Keratinocyte (primary cell): ENCODE results near the gene ITPR2. TPM values are rescaled to one million over a fixed set of nuclear protein-coding genes. Genes with fewer than 3 reads are reported as not detected.
A peak's percentile ranks its signal among the peaks of the same experiment; 100 is the strongest.
"Not testable (repeated sequence)": the region's sequence is repeated elsewhere in the genome, so short reads cannot be mapped to it uniquely, and the experiment has no call there.

ENCODE experiments used
- DNase-seq: peaks from one replicate; pipeline ENCODE4 v3.0.0-alpha.2; 2011; ENCODE audit warnings: low read depth, missing footprints, low spot score
- FAIRE-seq: peaks from 2 replicates; lab custom pipeline; 2011; peaks lifted over from hg19 to GRCh38; lab: Jason Lieb, UNC
- H2AFZ ChIP-seq: 2 replicates; pipeline ENCODE4 v1.6.0; 2012; ENCODE audit warnings: low read length, control low read depth, inconsistent platforms; ENCODE audit not compliant: control insufficient read depth
- H3K27ac ChIP-seq: 2 replicates; pipeline ENCODE4 v1.5.1; 2011; ENCODE audit warnings: low read length; ENCODE audit not compliant: control insufficient read depth, insufficient read depth
- H3K27me3 ChIP-seq: 3 replicates; pipeline ENCODE4 v1.6.0; 2011; ENCODE audit warnings: low read length; ENCODE audit not compliant: control insufficient read depth, insufficient read depth; ENCODE audit errors: extremely low read depth
- H3K36me3 ChIP-seq, 2 experiments: 2 replicates in 1 of 2; 3 replicates in 1 of 2; pipeline ENCODE4 v1.5.1; 2011; ENCODE audit warnings: low read length in 2 of 2, mild to moderate bottlenecking in 1 of 2; ENCODE audit not compliant: control insufficient read depth in 2 of 2, insufficient read depth in 2 of 2; ENCODE audit errors: extremely low read depth in 1 of 2
- H3K4me1 ChIP-seq: 3 replicates; pipeline ENCODE4 v1.5.1; 2011; ENCODE audit warnings: low read length; ENCODE audit not compliant: control insufficient read depth, insufficient read depth; ENCODE audit errors: extremely low read depth
- H3K4me2 ChIP-seq: 3 replicates; pipeline ENCODE4 v1.6.0; 2011; ENCODE audit warnings: low read depth, low read length; ENCODE audit not compliant: control insufficient read depth, insufficient read depth; ENCODE audit errors: extremely low read depth
- H3K4me3 ChIP-seq, 3 experiments: fragments of 200-600 bp in 1 of 3; sonication (generic) in 1 of 3; 2 replicates in 2 of 3; 3 replicates in 1 of 3; pipeline ENCODE4 v1.5.1; 2011 to 2016; ENCODE audit warnings: low read length in 3 of 3, mild to moderate bottlenecking in 3 of 3, control low read depth in 2 of 3, inconsistent platforms in 1 of 3, low read depth in 1 of 3, mixed read lengths in 1 of 3, mixed run types in 1 of 3, moderate library complexity in 1 of 3; ENCODE audit not compliant: control insufficient read depth in 2 of 3, insufficient read depth in 2 of 3; ENCODE audit errors: extremely low read depth in 1 of 3
- H3K79me2 ChIP-seq: 2 replicates; pipeline ENCODE4 v1.6.0; 2012; ENCODE audit warnings: low read length; ENCODE audit not compliant: control insufficient read depth, insufficient read depth
- H3K9ac ChIP-seq: 3 replicates; pipeline ENCODE4 v1.6.0; 2011; ENCODE audit warnings: low read length; ENCODE audit not compliant: control insufficient read depth, insufficient read depth; ENCODE audit errors: extremely low read depth
- H3K9me1 ChIP-seq: 3 replicates; pipeline ENCODE4 v1.6.0; 2011; ENCODE audit warnings: low read length; ENCODE audit not compliant: control insufficient read depth, insufficient read depth; ENCODE audit errors: extremely low read depth
- H3K9me3 ChIP-seq: 2 replicates; pipeline ENCODE4 v1.5.1; 2012; ENCODE audit warnings: low read depth, low read length; ENCODE audit not compliant: control insufficient read depth
- H4K20me1 ChIP-seq: 3 replicates; pipeline ENCODE4 v1.6.0; 2011; ENCODE audit warnings: low read length; ENCODE audit not compliant: control insufficient read depth, insufficient read depth; ENCODE audit errors: extremely low read depth
- EZH2 ChIP-seq: IDR thresholded peaks from one replicate; pipeline ENCODE4 v1.6.1; 2012; ENCODE audit warnings: inconsistent platforms, mild to moderate bottlenecking, low read length, moderate library complexity
- dilution Hi-C: fragments of 300-500 bp; cut with MboI; formaldehyde crosslinking; loops from one replicate; pipeline ENCODE4 v1.7.0; 2020; ENCODE audit warnings: low sequenced_read_pairs; ENCODE audit not compliant: extremely low pct_ligation_motif_present
- polyA plus RNA-seq, 5 experiments: library from polyadenylated mRNA; depleted of rRNA in 3 of 5; stranded (reverse) in 3 of 5; stranded (forward) in 1 of 5; unstranded in 1 of 5; fragments of >200 nt; gene quantifications; 1 replicate in 1 of 5; 2 replicates in 3 of 5; 3 replicates in 1 of 5; pipeline versions ENCODE4 v1.2.1 to v1.2.3, GENCODE V29; 2011 to 2012; ENCODE audit warnings: missing spikeins in 2 of 5, low read depth in 1 of 5, low replicate concordance in 1 of 5
- TF ChIP-seq, protein P1 (sequence below), 3 experiments: IDR thresholded peaks in 1 of 3; conservative IDR thresholded peaks in 1 of 3; optimal IDR thresholded peaks in 1 of 3; 2 replicates in 2 of 3; 3 replicates in 1 of 3; pipeline versions ENCODE3 to v1.5.1; 2011; ENCODE audit warnings: low read length in 3 of 3, mild to moderate bottlenecking in 3 of 3, moderate library complexity in 2 of 3, control low read depth in 1 of 3, inconsistent platforms in 1 of 3; ENCODE audit not compliant: insufficient read depth in 2 of 3; ENCODE audit errors: extremely low read depth in 1 of 3

ITPR2 gene
- polyA plus RNA-seq, 1 donor (not counting 4 experiments of a cell fraction or from before 2014, with no cell fraction given), result 7.6 TPM

DNA sequence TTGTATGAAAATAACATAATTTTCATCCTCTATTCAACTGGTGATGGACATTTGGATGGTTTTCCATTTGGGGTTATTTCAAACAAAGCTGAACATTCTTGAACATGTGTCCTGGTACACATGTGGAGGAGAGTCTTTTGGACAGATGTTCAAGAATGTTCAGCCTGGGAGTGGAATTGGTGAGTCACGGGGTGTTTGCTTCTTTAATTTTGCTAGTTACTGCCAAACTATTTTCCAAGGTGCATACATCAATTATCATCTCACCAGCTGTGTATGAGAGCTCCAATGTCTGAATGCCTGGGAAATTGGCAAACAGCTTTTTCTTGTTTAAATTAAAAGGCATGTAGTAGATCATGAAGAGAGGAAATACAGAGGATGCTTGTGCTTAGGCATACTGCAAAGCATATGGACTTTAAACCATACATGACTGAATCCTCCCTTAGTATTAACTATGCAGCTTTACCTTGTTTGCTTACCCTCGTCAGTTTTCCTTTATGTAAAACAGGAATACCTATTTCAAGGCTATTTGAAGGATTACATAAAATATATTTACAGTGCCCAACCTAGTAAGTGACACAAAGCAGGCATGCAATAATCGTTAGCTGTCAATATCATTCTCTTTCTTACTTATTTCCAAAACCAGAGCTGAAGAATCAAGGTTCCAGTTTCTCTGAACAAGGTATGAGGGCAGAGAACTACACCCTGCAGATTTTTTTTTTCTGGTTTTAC, 152.1 kb downstream of the ITPR2 start:
- peaks cover 0 to 2% of the 10 kb centered on the region in 2 experiments for H3K36me3 ChIP-seq
- peak; percentile 52 for FAIRE-seq

DNA sequence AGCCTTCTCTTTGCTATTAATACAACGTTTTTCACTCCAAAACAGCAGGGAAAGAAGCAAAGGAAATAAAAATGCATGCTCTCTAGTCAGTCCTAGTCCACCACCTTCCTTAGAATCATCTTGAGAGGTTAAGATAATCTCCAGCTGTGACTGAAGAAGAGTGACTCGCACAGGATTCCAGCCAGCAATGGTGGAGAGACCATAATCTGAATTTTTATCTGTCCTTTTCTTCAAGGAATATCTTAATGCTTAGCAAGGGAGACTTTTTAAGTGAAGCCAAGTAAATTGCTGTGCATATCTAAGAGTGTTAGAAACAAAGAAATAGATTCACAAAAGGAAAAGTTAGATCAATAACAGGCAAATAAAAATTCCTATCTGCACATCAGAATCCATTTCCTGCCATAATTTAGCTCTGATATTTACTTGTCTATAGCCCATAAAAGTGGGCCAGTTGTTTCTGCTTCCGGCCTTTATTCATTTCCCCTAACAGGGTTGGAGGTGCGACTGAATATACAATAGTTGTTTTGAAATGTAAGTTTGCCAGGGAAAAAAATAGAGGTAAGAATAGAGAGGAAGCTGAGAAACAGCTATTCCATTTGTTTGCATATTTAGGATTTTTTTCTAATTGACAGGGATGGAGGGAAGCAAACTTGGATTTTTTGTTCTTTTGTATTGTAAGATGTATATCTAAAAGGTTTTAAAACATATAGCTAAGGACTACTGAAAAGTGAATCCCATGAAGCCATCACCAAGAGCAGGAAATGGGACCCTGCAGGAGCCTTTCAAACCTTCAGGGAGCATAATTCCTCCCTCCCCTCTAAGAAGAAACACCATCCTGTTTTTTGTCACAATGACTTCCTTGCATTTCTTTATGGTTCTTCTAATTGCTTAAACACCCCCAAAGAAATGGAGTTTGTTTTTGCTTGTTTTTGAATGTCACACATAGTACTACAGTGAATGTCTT, 154.0 kb downstream of the ITPR2 start:
- no peaks in the 10 kb centered on the region for H3K9me3 ChIP-seq
- dilution Hi-C loops, result no loop called here
- no peak for FAIRE-seq

More for the DNA sequence above, 152.1 kb downstream of the ITPR2 start:
- Histone ChIP-seq H3K4me1 (peaks cover 7% of the 10 kb centered on the region), H3K27ac (no peak overlapping the region), H3K79me2 (no peaks in the 10 kb centered on the region), H3K4me3 (no peak overlapping the region), H3K9ac (no peak overlapping the region), H3K27me3 (no peaks in the 10 kb centered on the region), H2AFZ (no peak overlapping the region), H3K4me2 (no peak overlapping the region), H3K9me1 (no peaks in the 10 kb centered on the region), H4K20me1 (no peaks in the 10 kb centered on the region), H3K9me3 (no peaks in the 10 kb centered on the region)
- dilution Hi-C loops, result no loop called here
- DNase-seq, result no peak
- TF ChIP-seq, protein P1, sequence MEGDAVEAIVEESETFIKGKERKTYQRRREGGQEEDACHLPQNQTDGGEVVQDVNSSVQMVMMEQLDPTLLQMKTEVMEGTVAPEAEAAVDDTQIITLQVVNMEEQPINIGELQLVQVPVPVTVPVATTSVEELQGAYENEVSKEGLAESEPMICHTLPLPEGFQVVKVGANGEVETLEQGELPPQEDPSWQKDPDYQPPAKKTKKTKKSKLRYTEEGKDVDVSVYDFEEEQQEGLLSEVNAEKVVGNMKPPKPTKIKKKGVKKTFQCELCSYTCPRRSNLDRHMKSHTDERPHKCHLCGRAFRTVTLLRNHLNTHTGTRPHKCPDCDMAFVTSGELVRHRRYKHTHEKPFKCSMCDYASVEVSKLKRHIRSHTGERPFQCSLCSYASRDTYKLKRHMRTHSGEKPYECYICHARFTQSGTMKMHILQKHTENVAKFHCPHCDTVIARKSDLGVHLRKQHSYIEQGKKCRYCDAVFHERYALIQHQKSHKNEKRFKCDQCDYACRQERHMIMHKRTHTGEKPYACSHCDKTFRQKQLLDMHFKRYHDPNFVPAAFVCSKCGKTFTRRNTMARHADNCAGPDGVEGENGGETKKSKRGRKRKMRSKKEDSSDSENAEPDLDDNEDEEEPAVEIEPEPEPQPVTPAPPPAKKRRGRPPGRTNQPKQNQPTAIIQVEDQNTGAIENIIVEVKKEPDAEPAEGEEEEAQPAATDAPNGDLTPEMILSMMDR (optimal IDR thresholded peaks at IDR 0.05 in 1 of 3, IDR thresholded peaks at IDR 0.05 in 1 of 3, conservative IDR thresholded peaks at IDR 0.05 in 1 of 3; ENCODE audit: extremely low read depth in 1 of 3, insufficient read depth in 2 of 3, low read length in 3 of 3), result no peak
- no peak for TF ChIP-seq EZH2

DNA sequence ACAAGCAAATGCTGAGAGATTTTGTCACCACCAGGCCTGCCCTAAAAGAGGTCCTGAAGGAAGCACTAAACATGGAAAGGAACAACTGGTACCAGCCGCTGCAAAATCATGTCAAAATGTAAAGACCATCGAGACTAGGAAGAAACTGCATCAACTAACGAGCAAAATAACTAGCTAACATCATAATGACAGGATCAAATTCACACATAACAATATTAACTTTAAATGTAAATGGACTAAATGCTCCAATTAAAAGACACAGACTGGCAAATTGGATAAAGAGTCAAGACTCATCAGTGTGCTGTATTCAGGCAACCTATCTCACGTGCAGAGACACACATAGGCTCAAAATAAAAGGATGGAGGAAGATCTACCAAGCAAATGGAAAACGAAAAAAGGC, 161.5 kb downstream of the ITPR2 start:
- H3K9ac ChIP-seq, H3K4me2 ChIP-seq, H3K9me3 ChIP-seq, H3K27me3 ChIP-seq, H2AFZ ChIP-seq, H4K20me1 ChIP-seq, dilution Hi-C loops, H3K36me3 ChIP-seq, H3K9me1 ChIP-seq, H3K79me2 ChIP-seq, FAIRE-seq, H3K4me3 ChIP-seq, H3K27ac ChIP-seq, H3K4me1 ChIP-seq, DNase-seq: not testable (repeated sequence)

More for the DNA sequence above, 154.0 kb downstream of the ITPR2 start:
- no peak for DNase-seq
- H3K27ac ChIP-seq, result no peak overlapping the region
- no peaks in the 10 kb centered on the region for H3K79me2 ChIP-seq
- no peak overlapping the region for H2AFZ ChIP-seq
- H3K4me3 ChIP-seq, result no peak overlapping the region
- H3K9me1 ChIP-seq, result no peaks in the 10 kb centered on the region
- peaks cover 7% of the 10 kb centered on the region for H3K4me1 ChIP-seq
- no peaks in the 10 kb centered on the region for H3K27me3 ChIP-seq
- H3K9ac ChIP-seq, result no peak overlapping the region
- peaks cover 0 to 2% of the 10 kb centered on the region in 2 experiments for H3K36me3 ChIP-seq
- TF ChIP-seq EZH2, result no peak
- TF ChIP-seq, protein P1 (optimal IDR thresholded peaks at IDR 0.05 in 1 of 3, IDR thresholded peaks at IDR 0.05 in 1 of 3, conservative IDR thresholded peaks at IDR 0.05 in 1 of 3; ENCODE audit: extremely low read depth in 1 of 3, insufficient read depth in 2 of 3, low read length in 3 of 3), result no peak
- H3K4me2 ChIP-seq, result no peak overlapping the region
- H4K20me1 ChIP-seq, result no peaks in the 10 kb centered on the region
